Endothelial cell (in vitro differentiated cells): ENCODE results near the gene BRI3BP. TPM values are rescaled to one million over a fixed set of nuclear protein-coding genes. Genes with fewer than 3 reads are reported as not detected.

ENCODE experiments used
- DNase-seq: peaks from one replicate; pipeline ENCODE4 v3.0.0; 2021; ENCODE audit warnings: low spot score
- H3K27ac Mint-ChIP-seq: one replicate; pipeline ENCODE4 v1.8.0; 2021; ENCODE audit warnings: mixed read lengths, inconsistent platforms; ENCODE audit not compliant: unreplicated experiment
- H3K27me3 Mint-ChIP-seq: one replicate; pipeline ENCODE4 v1.8.0; 2021; ENCODE audit warnings: mild to moderate bottlenecking, moderate library complexity, mixed read lengths, inconsistent platforms; ENCODE audit not compliant: unreplicated experiment
- H3K36me3 Mint-ChIP-seq: one replicate; pipeline ENCODE4 v1.8.0; 2021; ENCODE audit warnings: mild to moderate bottlenecking, low read depth, mixed read lengths, inconsistent platforms; ENCODE audit not compliant: unreplicated experiment
- H3K4me1 Mint-ChIP-seq: one replicate; pipeline ENCODE4 v1.8.0; 2021; ENCODE audit warnings: mild to moderate bottlenecking, mixed read lengths, inconsistent platforms; ENCODE audit not compliant: unreplicated experiment
- H3K4me3 Mint-ChIP-seq: one replicate; pipeline ENCODE4 v1.8.0; 2021; ENCODE audit warnings: mild to moderate bottlenecking, mixed read lengths, inconsistent platforms; ENCODE audit not compliant: unreplicated experiment
- H3K9me3 Mint-ChIP-seq: one replicate; pipeline ENCODE4 v1.8.0; 2021; ENCODE audit warnings: mixed read lengths, inconsistent platforms; ENCODE audit not compliant: unreplicated experiment
- CTCF ChIP-seq: fragments of 200-600 bp; sonication (generic); IDR thresholded peaks from one replicate; pipeline ENCODE4 v1.5.0; 2021; ENCODE audit warnings: antibody characterized with exemption; ENCODE audit not compliant: unreplicated experiment
- total RNA-seq: library from RNA; stranded (reverse); fragmentation: NEBNext Ultra II Directional; extraction: Animal tissue kit (Norgen Biotek cat#: 25700); gene quantifications from one replicate; pipeline ENCODE4 v1.2.1, GENCODE V29; 2021; ENCODE audit not compliant: unreplicated experiment

BRI3BP gene
- total RNA-seq, 1 donor from 2014 or later = 1.4 TPM

- H3K9me3 Mint-ChIP-seq = no peaks in the 10 kb centered on the region
- peaks cover 2% of the 10 kb centered on the region for H3K27me3 Mint-ChIP-seq
- H3K4me1 Mint-ChIP-seq = no peaks in the 10 kb centered on the region
- no peak overlapping the region for H3K4me3 Mint-ChIP-seq
- DNase-seq = no peak
- H3K36me3 Mint-ChIP-seq = peaks cover 5% of the 10 kb centered on the region
- TF ChIP-seq CTCF = no peak
- no peak overlapping the region for H3K27ac Mint-ChIP-seq
Observed at GRCh38 chr12:125018356-125018755, 24.9 kb downstream of the BRI3BP start.

GRCh38 chr12:125021096-125021495, 27.7 kb downstream of the BRI3BP start:
- peaks cover 4% of the 10 kb centered on the region for H3K36me3 Mint-ChIP-seq
- no peak overlapping the region for H3K4me3 Mint-ChIP-seq
- no peak for TF ChIP-seq CTCF
- no peaks in the 10 kb centered on the region for H3K9me3 Mint-ChIP-seq
- peaks cover 5% of the 10 kb centered on the region for H3K27me3 Mint-ChIP-seq
- no peak for DNase-seq
- H3K27ac Mint-ChIP-seq = no peak overlapping the region
- no peaks in the 10 kb centered on the region for H3K4me1 Mint-ChIP-seq

- H3K27me3 Mint-ChIP-seq = peaks cover 5% of the 10 kb centered on the region
- no peaks in the 10 kb centered on the region for H3K9me3 Mint-ChIP-seq
- H3K4me1 Mint-ChIP-seq = no peaks in the 10 kb centered on the region
- TF ChIP-seq CTCF = no peak
- no peak overlapping the region for H3K27ac Mint-ChIP-seq
- peaks cover 4% of the 10 kb centered on the region for H3K36me3 Mint-ChIP-seq
- no peak for DNase-seq
- no peak overlapping the region for H3K4me3 Mint-ChIP-seq
Observed at GRCh38 chr12:125021771-125022170, 28.3 kb downstream of the BRI3BP start.

GRCh38 chr12:125023065-125023464, 29.6 kb downstream of the BRI3BP start:
- Mint-ChIP-seq H3K27me3 (peaks cover 5% of the 10 kb centered on the region), H3K4me1 (no peaks in the 10 kb centered on the region), H3K36me3 (peaks cover 4% of the 10 kb centered on the region), H3K4me3 (no peak overlapping the region), H3K27ac (no peak overlapping the region), H3K9me3 (no peaks in the 10 kb centered on the region)
- no peak for DNase-seq
- TF ChIP-seq CTCF = no peak

GRCh38 chr12:125024949-125025563, 31.6 kb downstream of the BRI3BP start:
- Mint-ChIP-seq H3K4me1 (no peaks in the 10 kb centered on the region), H3K9me3 (no peaks in the 10 kb centered on the region), H3K4me3 (no peak overlapping the region), H3K27ac (no peak overlapping the region), H3K36me3 (peaks cover 4% of the 10 kb centered on the region), H3K27me3 (peaks cover 5% of the 10 kb centered on the region)
- no peak for TF ChIP-seq CTCF
- DNase-seq = no peak
